ENCODE results near the gene SPTLC2. TPM values are rescaled to one million over a fixed set of nuclear protein-coding genes. Genes with fewer than 3 reads are reported as not detected.

Gene SPTLC2
- total and polyA plus RNA-seq, 10 donors, result 7.0 to 103 (median 69.5) TPM

DNA sequence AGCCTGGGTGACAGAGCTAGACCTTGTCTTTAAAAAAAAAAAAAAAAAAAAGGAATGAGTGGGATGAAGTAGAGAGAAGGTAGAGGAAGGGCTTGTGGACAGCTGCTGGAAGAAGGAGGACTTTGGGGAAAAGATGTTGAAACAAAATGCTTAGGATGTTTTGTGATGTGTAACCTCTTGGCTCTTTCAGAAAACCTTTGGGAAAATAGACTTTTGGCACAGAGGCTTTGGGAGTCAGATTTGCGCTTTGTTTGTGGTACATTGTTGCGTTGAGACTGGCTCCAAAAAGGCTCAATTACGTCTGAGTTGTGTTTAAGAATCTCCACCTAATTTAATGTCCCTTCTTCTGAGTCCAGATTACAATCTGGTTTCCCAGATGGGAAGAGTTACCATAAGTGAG is 32.9 kb upstream of the SPTLC2 start:
- peaks cover 0 to 5% (median 0%) of the 10 kb centered on the region in 8 donors for H3K9me3 ChIP-seq
- no peak for DNase-seq
- no peak overlapping the region for H3K4me3 ChIP-seq
- intact Hi-C loops (cut with DNase I; ENCODE audit: low total_unique reads), result no loop called here
- no peak for TF ChIP-seq POLR2AphosphoS5 (IDR thresholded peaks at IDR 0.05)
- no peak for TF ChIP-seq POLR2A (IDR thresholded peaks at IDR 0.05)
- TF ChIP-seq, protein P1, sequence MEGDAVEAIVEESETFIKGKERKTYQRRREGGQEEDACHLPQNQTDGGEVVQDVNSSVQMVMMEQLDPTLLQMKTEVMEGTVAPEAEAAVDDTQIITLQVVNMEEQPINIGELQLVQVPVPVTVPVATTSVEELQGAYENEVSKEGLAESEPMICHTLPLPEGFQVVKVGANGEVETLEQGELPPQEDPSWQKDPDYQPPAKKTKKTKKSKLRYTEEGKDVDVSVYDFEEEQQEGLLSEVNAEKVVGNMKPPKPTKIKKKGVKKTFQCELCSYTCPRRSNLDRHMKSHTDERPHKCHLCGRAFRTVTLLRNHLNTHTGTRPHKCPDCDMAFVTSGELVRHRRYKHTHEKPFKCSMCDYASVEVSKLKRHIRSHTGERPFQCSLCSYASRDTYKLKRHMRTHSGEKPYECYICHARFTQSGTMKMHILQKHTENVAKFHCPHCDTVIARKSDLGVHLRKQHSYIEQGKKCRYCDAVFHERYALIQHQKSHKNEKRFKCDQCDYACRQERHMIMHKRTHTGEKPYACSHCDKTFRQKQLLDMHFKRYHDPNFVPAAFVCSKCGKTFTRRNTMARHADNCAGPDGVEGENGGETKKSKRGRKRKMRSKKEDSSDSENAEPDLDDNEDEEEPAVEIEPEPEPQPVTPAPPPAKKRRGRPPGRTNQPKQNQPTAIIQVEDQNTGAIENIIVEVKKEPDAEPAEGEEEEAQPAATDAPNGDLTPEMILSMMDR (IDR thresholded peaks at IDR 0.05 in 8 of 11, conservative IDR thresholded peaks at IDR 0.05 in 3 of 11), result no peak
- no peaks in the 10 kb centered on the region for H3K27me3 ChIP-seq (replicated peaks in 1 of 7)
- 91 to 96% (median 93%) methylated on average over 3 of the region's 3 CpGs for WGBS, 5 donors
- peaks cover 0 to 18% (median 4%) of the 10 kb centered on the region in 6 donors for H3K4me1 ChIP-seq
- no peak overlapping the region for H3K27ac ChIP-seq
- no peaks in the 10 kb centered on the region for H3K36me3 ChIP-seq

DNA sequence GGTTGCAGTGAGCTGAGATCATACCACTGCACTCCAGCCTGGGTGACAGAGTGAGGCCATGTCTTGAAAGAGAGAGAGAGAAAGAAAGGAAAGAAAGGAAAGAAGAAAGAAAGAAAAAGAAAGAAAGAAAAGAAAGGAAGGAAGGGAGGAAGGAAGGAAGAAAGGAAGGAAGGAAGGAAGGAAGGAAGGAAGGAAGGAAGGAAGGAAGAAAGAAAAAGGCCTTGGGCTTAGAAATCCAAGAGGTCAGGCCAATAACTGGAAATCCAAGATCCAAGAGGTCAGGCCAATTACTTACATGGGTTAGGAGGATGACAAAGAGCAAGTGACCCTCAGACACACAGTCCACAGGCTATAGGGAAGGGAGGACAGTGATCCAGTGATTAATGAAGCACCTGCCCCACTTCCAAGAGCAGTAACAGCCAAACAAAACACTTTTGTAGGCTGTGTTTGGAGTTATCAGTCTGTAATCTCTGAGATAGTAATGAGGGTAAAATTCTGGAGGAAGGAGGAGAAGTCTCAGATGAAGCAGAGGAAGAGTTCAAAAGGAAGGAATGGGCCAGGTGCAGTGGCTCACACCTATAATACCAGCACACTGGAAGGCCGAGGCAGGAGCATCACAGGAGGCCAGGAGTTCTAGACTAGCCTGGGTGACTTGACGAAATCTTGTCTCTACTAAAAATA is 32.2 kb upstream of the SPTLC2 start:
- Histone ChIP-seq H3K9me3 (peaks cover 0 to 5% (median 0%) of the 10 kb centered on the region in 8 donors), H3K27me3 (replicated peaks in 1 of 7) (no peaks in the 10 kb centered on the region)

DNA sequence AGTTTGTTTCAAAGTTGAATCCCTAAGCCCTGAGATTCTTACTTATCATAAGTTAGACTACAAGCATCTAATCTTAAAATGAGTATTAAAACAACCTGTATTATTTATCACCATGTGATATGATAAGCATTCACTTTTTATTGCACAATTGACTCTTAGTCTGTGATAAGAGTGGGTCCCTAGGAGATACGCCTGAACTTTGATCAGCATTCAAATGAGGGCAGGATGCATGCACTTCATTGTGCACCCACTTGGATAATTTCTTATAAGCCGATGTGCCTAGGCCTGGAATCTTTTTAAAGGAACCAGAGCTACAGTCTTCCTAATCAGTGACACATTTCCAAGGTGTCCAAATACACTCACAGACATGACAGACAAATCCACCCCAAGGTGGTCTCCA is 31.4 kb upstream of the SPTLC2 start:
- no peak overlapping the region for H3K4me3 ChIP-seq
- H3K36me3 ChIP-seq, result no peaks in the 10 kb centered on the region
- DNase-seq, result no peak
- H3K4me1 ChIP-seq, result peaks cover 0 to 6% (median 0%) of the 10 kb centered on the region in 6 donors
- TF ChIP-seq POLR2A (IDR thresholded peaks at IDR 0.05) (no peak), POLR2AphosphoS5 (IDR thresholded peaks at IDR 0.05) (no peak)
- TF ChIP-seq, protein P1 (IDR thresholded peaks at IDR 0.05 in 8 of 11, conservative IDR thresholded peaks at IDR 0.05 in 3 of 11), result no peak
- no peak overlapping the region for H3K27ac ChIP-seq
- H3K27me3 ChIP-seq (replicated peaks in 1 of 7), result no peaks in the 10 kb centered on the region
- H3K9me3 ChIP-seq, result peaks cover 0 to 5% (median 0%) of the 10 kb centered on the region in 8 donors
- intact Hi-C loops (cut with DNase I; ENCODE audit: low total_unique reads), result no loop called here
- WGBS, 5 donors, result 86 to 96% (median 90%) methylated on average over 2 of the region's 2 CpGs

More for the DNA sequence above, 32.2 kb upstream of the SPTLC2 start:
- Histone ChIP-seq H3K36me3 (no peaks in the 10 kb centered on the region), H3K27ac (no peak overlapping the region), H3K4me3 (no peak overlapping the region), H3K4me1 (peaks cover 0 to 11% (median 2%) of the 10 kb centered on the region in 6 donors)
- TF ChIP-seq POLR2A (IDR thresholded peaks at IDR 0.05), result no peak
- TF ChIP-seq, protein P1 (IDR thresholded peaks at IDR 0.05 in 8 of 11, conservative IDR thresholded peaks at IDR 0.05 in 3 of 11), result no peak
- TF ChIP-seq POLR2AphosphoS5 (IDR thresholded peaks at IDR 0.05), result no peak
- intact Hi-C loops (cut with DNase I; ENCODE audit: low total_unique reads), result no loop called here
- WGBS, 5 donors, result 39 to 96% (median 86%) methylated on average over 2 of the region's 2 CpGs
- no peak for DNase-seq

DNA sequence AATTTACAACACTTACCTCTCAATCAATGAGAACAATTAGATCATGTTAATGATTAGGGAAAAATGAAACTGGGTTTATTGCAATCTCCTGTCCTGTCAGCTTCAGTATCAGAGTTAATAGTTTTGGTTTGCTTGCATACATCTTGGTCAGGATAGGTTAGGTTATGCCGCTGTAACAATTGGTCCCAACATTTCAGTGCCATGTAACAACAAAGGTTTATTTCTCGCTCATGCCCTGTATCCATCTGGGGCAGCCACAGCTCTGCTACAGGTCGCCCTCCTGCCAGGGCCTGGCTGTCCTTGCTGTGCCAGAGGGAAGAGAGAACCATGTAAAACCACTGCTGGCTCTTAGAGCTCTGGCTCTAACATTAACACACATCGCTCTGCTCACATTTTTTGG is 30.5 kb upstream of the SPTLC2 start:
- H3K27me3 ChIP-seq (replicated peaks in 1 of 7), result no peaks in the 10 kb centered on the region
- TF ChIP-seq POLR2AphosphoS5 (IDR thresholded peaks at IDR 0.05), result no peak
- TF ChIP-seq POLR2A (IDR thresholded peaks at IDR 0.05), result no peak
- TF ChIP-seq, protein P1 (IDR thresholded peaks at IDR 0.05 in 8 of 11, conservative IDR thresholded peaks at IDR 0.05 in 3 of 11), result no peak
- intact Hi-C loops (cut with DNase I; ENCODE audit: low total_unique reads), result no loop called here
- no peak for DNase-seq
- H3K9me3 ChIP-seq, result peaks cover 0 to 5% (median 0%) of the 10 kb centered on the region in 8 donors
- H3K4me3 ChIP-seq, result no peak overlapping the region
- 90 to 96% (median 92%) methylated on average over 4 of the region's 4 CpGs for WGBS, 5 donors
- H3K27ac ChIP-seq, result no peak overlapping the region
- H3K4me1 ChIP-seq, result peaks cover 0 to 13% (median 7%) of the 10 kb centered on the region in 6 donors
- no peaks in the 10 kb centered on the region for H3K36me3 ChIP-seq

Data from spleen (tissue), 11 donors.